ENCODE measurements around the gene ATG12. TPM values are rescaled to one million over a fixed set of nuclear protein-coding genes. Genes with fewer than 3 reads are reported as not detected.
"Not testable (repeated sequence)": the region's sequence is repeated elsewhere in the genome, so short reads cannot be mapped to it uniquely, and the experiment has no call there.

ATG12 gene
- total RNA-seq, 1 donor from 2014 or later: 67.3 TPM

DNA sequence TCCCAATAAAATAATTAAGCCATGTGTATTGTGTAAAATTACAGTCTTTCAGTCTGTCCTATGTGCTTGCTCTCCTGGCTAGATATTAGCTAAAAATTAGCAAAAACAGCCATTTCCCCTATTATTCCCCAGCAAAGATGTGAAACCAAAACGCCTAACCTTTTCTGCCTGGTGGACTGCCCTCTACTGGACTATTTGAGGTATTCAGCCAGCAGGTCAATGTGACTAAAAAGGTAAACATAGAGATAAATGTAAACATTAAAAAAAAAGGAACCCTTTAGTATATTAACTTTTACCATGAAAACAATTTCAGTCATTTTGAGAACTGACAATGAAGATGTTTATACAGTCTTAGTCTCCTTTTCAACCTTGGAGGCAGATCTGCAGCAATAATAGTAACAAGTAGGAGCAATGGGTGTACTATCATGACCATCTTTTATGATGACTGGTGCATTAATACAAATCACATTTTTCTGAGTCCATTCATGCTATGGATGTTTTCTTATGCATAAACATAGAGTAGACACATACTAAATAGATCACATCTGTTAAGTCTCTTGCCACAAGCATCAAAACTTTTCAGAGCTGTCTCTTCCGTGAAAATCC is 10.1 kb downstream of the ATG12 start:
- H3K9me3 Mint-ChIP-seq (ENCODE audit: unreplicated experiment): peaks cover 1% of the 10 kb centered on the region
- no peak overlapping the region for H3K27ac Mint-ChIP-seq (ENCODE audit: unreplicated experiment)
- DNase-seq: peak; percentile 29
- H3K36me3 Mint-ChIP-seq (ENCODE audit: unreplicated experiment): peaks cover 15% of the 10 kb centered on the region
- no peak overlapping the region for H3K4me3 Mint-ChIP-seq (ENCODE audit: unreplicated experiment)
- no peaks in the 10 kb centered on the region for H3K4me1 Mint-ChIP-seq (ENCODE audit: low read depth, unreplicated experiment)
- TF ChIP-seq, protein P1, sequence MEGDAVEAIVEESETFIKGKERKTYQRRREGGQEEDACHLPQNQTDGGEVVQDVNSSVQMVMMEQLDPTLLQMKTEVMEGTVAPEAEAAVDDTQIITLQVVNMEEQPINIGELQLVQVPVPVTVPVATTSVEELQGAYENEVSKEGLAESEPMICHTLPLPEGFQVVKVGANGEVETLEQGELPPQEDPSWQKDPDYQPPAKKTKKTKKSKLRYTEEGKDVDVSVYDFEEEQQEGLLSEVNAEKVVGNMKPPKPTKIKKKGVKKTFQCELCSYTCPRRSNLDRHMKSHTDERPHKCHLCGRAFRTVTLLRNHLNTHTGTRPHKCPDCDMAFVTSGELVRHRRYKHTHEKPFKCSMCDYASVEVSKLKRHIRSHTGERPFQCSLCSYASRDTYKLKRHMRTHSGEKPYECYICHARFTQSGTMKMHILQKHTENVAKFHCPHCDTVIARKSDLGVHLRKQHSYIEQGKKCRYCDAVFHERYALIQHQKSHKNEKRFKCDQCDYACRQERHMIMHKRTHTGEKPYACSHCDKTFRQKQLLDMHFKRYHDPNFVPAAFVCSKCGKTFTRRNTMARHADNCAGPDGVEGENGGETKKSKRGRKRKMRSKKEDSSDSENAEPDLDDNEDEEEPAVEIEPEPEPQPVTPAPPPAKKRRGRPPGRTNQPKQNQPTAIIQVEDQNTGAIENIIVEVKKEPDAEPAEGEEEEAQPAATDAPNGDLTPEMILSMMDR (IDR thresholded peaks at IDR 0.05; ENCODE audit: partially characterized antibody, unreplicated experiment): peak; percentile 85
- peaks cover 2% of the 10 kb centered on the region for H3K27me3 Mint-ChIP-seq (ENCODE audit: unreplicated experiment)

DNA sequence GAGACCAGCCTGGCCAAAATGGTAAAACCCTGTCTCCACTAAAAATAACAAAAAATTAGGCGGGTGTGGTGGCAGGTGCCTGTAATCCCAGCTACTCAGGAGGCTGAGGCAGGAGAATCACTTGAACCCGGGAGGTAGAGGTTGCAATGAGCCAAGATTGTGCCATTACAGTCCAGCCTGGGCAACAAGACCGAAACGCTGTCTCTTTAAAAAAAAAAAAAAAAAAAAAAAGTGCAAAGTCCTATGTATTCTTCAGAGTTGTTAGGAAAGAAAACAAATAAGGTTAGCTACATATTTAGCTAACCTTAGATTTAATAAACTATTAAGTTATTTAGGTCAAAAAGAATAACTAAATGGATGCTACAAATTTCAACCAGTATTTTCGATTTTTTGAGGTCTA is 11.5 kb downstream of the ATG12 start:
- H3K27ac Mint-ChIP-seq (ENCODE audit: unreplicated experiment): no peak overlapping the region
- H3K9me3 Mint-ChIP-seq (ENCODE audit: unreplicated experiment): peaks cover 7% of the 10 kb centered on the region
- H3K4me1 Mint-ChIP-seq (ENCODE audit: low read depth, unreplicated experiment): no peaks in the 10 kb centered on the region
- DNase-seq: no peak
- H3K4me3 Mint-ChIP-seq (ENCODE audit: unreplicated experiment): no peak overlapping the region
- TF ChIP-seq, protein P1 (IDR thresholded peaks at IDR 0.05; ENCODE audit: partially characterized antibody, unreplicated experiment): no peak
- peaks cover 2% of the 10 kb centered on the region for H3K27me3 Mint-ChIP-seq (ENCODE audit: unreplicated experiment)
- peaks cover 24% of the 10 kb centered on the region for H3K36me3 Mint-ChIP-seq (ENCODE audit: unreplicated experiment)

DNA sequence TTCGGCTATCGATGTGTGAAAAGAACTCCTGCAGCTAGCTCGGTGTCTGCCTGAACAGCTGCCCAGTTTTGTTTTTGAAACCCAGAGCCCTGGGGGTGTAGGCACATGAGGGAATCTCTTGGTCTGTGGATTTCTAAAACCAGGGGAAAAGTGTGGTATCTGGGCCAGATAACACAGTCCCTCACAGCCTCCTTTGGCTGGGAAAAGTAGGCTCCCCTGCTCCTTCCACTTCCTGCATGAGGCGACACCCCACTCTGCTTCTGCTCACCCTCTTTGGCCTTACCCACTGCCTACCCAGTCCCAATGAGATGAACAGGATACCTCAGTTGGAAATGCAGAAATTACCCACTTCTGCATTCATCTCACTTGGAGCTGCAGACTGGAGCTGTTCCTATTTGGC is 15.4 kb downstream of the ATG12 start:
- no peak for DNase-seq
- peaks cover 4% of the 10 kb centered on the region for H3K27me3 Mint-ChIP-seq (ENCODE audit: unreplicated experiment)
- H3K4me3 Mint-ChIP-seq (ENCODE audit: unreplicated experiment): no peak overlapping the region
- H3K36me3 Mint-ChIP-seq (ENCODE audit: unreplicated experiment): peaks cover 33% of the 10 kb centered on the region
- H3K9me3 Mint-ChIP-seq (ENCODE audit: unreplicated experiment): peaks cover 9% of the 10 kb centered on the region
- TF ChIP-seq, protein P1 (IDR thresholded peaks at IDR 0.05; ENCODE audit: partially characterized antibody, unreplicated experiment): no peak
- H3K27ac Mint-ChIP-seq (ENCODE audit: unreplicated experiment): no peak overlapping the region
- no peaks in the 10 kb centered on the region for H3K4me1 Mint-ChIP-seq (ENCODE audit: low read depth, unreplicated experiment)

DNA sequence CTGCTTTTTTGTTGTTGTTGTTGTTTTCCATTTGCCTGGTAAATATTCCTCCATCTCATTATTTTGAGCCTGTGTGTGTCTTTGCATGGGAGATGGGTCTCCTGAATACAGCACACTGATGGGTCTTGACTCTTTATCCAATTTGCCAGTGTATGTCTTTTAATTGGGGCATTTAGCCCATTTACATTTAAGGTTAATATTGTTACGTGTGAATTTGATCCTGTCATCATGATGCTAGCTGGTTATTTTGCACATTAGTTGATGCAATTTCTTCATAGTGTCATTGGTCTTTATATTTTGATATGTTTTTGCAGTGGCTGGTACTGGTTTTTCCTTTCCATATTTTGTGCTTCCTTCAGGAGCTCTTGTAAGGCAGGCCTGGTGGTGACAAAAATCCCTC is 16.4 kb downstream of the ATG12 start:
- not testable (repeated sequence) for H3K4me3 Mint-ChIP-seq (ENCODE audit: unreplicated experiment); H3K27me3 Mint-ChIP-seq (ENCODE audit: unreplicated experiment); H3K4me1 Mint-ChIP-seq (ENCODE audit: low read depth, unreplicated experiment); H3K27ac Mint-ChIP-seq (ENCODE audit: unreplicated experiment); DNase-seq; H3K9me3 Mint-ChIP-seq (ENCODE audit: unreplicated experiment)
- H3K36me3 Mint-ChIP-seq (ENCODE audit: unreplicated experiment): peaks cover 33% of the 10 kb centered on the region

DNA sequence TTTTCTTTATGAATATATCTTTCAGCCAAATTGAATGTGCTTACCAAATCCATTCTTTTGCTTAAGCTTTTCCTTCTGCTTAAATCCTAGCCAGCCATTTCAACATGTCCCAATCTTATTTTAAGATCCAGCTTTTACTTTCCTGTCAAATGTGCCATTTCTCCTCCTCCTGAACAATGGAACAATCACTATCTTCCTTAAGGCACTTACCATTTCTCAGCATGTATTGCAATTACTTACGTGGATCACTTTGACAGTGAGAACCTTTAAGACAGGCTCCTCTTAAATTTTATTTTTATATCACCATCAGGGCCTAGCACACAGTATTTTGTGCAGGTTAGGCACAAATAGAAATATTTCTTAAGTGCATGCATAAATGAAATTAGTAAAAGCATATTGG is 20.5 kb downstream of the ATG12 start:
- H3K27me3 Mint-ChIP-seq (ENCODE audit: unreplicated experiment): peaks cover 8% of the 10 kb centered on the region
- H3K27ac Mint-ChIP-seq (ENCODE audit: unreplicated experiment): no peak overlapping the region
- H3K36me3 Mint-ChIP-seq (ENCODE audit: unreplicated experiment): peaks cover 16% of the 10 kb centered on the region
- DNase-seq: no peak
- peaks cover 25% of the 10 kb centered on the region for H3K4me1 Mint-ChIP-seq (ENCODE audit: low read depth, unreplicated experiment)
- H3K9me3 Mint-ChIP-seq (ENCODE audit: unreplicated experiment): peaks cover 15% of the 10 kb centered on the region
- H3K4me3 Mint-ChIP-seq (ENCODE audit: unreplicated experiment): no peak overlapping the region
- TF ChIP-seq, protein P1 (IDR thresholded peaks at IDR 0.05; ENCODE audit: partially characterized antibody, unreplicated experiment): no peak
